Ovary (tissue), 9 donors: Measurements from ENCODE around the gene OR8K3. TPM values are rescaled to one million over a fixed set of nuclear protein-coding genes. Genes with fewer than 3 reads are reported as not detected.

Experiments used
- DNase-seq, 5 donors: peaks; one replicate each; pipeline ENCODE4 v3.0.0-alpha.2; 2019 to 2020
- H3K27ac ChIP-seq, 2 donors: fragments of 200-600 bp; one replicate each; pipeline versions ENCODE4 v1.5.1 to v1.8.0; 2019 to 2022
- H3K27me3 ChIP-seq: fragments of 200-600 bp; one replicate; pipeline ENCODE4 v1.8.0; 2022
- H3K36me3 ChIP-seq: fragments of 200-600 bp; sonication (generic); one replicate; pipeline ENCODE4 v1.5.1; 2019
- H3K4me1 ChIP-seq: one replicate; pipeline ENCODE4 v1.8.1; 2013; ENCODE audit warnings: mild to moderate bottlenecking, moderate library complexity; ENCODE audit not compliant: insufficient read depth
- H3K4me3 ChIP-seq: fragments of 200-600 bp; sonication (generic); one replicate; pipeline ENCODE4 v1.5.1; 2017
- H3K9me3 ChIP-seq, 2 donors: fragments of 200-600 bp in 1 of 2; sonication (generic) in 1 of 2; one replicate each; pipeline versions ENCODE4 v1.5.1 to v1.8.1; 2013 to 2019; ENCODE audit warnings: mild to moderate bottlenecking in 1 of 2, moderate library complexity in 1 of 2
- CTCF ChIP-seq, 3 donors: fragments of 450-650 bp in 2 of 3; fragments of 200-600 bp in 1 of 3; IDR thresholded peaks; one replicate each; pipeline versions ENCODE4 v1.5.1 to v1.8.0; 2016 to 2022; ENCODE audit warnings: antibody characterized with exemption in 3 of 3, mild to moderate bottlenecking in 1 of 3
- EP300 ChIP-seq: sonication (generic); formaldehyde crosslinking; IDR thresholded peaks from one replicate; pipeline ENCODE4 v1.6.1; 2017; ENCODE audit warnings: antibody characterized with exemption
- POLR2A ChIP-seq: fragments of 450-650 bp; IDR thresholded peaks from one replicate; pipeline ENCODE4 v1.6.1; 2017; ENCODE audit warnings: antibody characterized with exemption, mild to moderate bottlenecking, moderate library complexity
- WGBS, 3 donors: extraction: QIAGEN DNeasy Blood & Tissue Kit in 1 of 3; methylation state at CpG; one replicate each; pipeline versions ENCODE4 v1.1.5 to v1.1.7; 2013 to 2017; 5-methylcytosine and 5-hydroxymethylcytosine counted together
- intact Hi-C, 4 donors: fragments of 100-400 bp; cut with DNase I; formaldehyde crosslinking; loops; one replicate each; pipeline versions ENCODE4 v1.11.0 to v1.15.1; 2022 to 2023
- polyA plus RNA-seq, 2 donors: library from polyadenylated mRNA; stranded (reverse); fragments of 200-250 nt in 1 of 2; fragments of 350-450 nt in 1 of 2; fragmentation: Illumina TruSeq in 1 of 2; extraction: RNeasy Lipid Tissue Mini Kit (QIAGEN cat#74804) in 1 of 2; gene quantifications; one replicate each; pipeline ENCODE4 v1.2.3, GENCODE V29; 2013 to 2014
- total RNA-seq, 7 donors: library from RNA; depleted of rRNA in 2 of 7; stranded (reverse); fragments of >200 nt in 2 of 7; fragmentation: NEBNext Ultra II Directional in 3 of 7; extraction: Animal tissue kit (Norgen Biotek cat#: 25700) in 3 of 7; gene quantifications; one replicate each; pipeline versions ENCODE4 v1.1.0 to v1.2.4, GENCODE V29; 2016 to 2023
- donor health status: DM: no; HTN: no; CAD: no; lungs with moderate emphysema.
- donor health status: DM: no; HTN: no; CAD: no.
- donor health status: Bipolar disorder and iron deficiency.
- donor health status: DM: yes; HTN: yes; CAD: no.
- donor health status: DM: no; HTN: no; CAD: no.
- donor health status: DM: yes; HTN: yes; CAD: no.

Gene OR8K3
- total and polyA plus RNA-seq, 9 donors, result not detected

- DNase-seq, result no peak
- Histone ChIP-seq H3K9me3 (no peaks in the 10 kb centered on the region), H3K27me3 (no peaks in the 10 kb centered on the region), H3K36me3 (no peaks in the 10 kb centered on the region), H3K27ac (no peak overlapping the region), H3K4me1 (no peaks in the 10 kb centered on the region), H3K4me3 (no peak overlapping the region)
- TF ChIP-seq CTCF (IDR thresholded peaks at IDR 0.05) (no peak), POLR2A (no peak), EP300 (no peak)
- WGBS, 3 donors, result 76 to 90% (median 84%) methylated on average over 4 of the region's 4 CpGs
- intact Hi-C loops, result no loop called here
Observed at GRCh38 chr11:56296898-56297297, 18.0 kb upstream of the OR8K3 start.

- no peaks in the 10 kb centered on the region for H3K9me3 ChIP-seq
- H3K4me1 ChIP-seq, result no peaks in the 10 kb centered on the region
- no peaks in the 10 kb centered on the region for H3K36me3 ChIP-seq
- no peak overlapping the region for H3K4me3 ChIP-seq
- intact Hi-C loops, result no loop called here
- no peak overlapping the region for H3K27ac ChIP-seq
- H3K27me3 ChIP-seq, result no peaks in the 10 kb centered on the region
- TF ChIP-seq POLR2A, result no peak
- no peak for TF ChIP-seq CTCF (IDR thresholded peaks at IDR 0.05)
- TF ChIP-seq EP300, result no peak
- WGBS, 3 donors, result 83 to 92% (median 84%) methylated on average over 3 of the region's 3 CpGs
- no peak for DNase-seq
Observed at GRCh38 chr11:56307836-56308235, 7.1 kb upstream of the OR8K3 start.

- H3K9me3 ChIP-seq, result peaks cover 0 to 3% of the 10 kb centered on the region in 2 donors
- no peaks in the 10 kb centered on the region for H3K27me3 ChIP-seq
- no peaks in the 10 kb centered on the region for H3K4me1 ChIP-seq
- no peak overlapping the region for H3K27ac ChIP-seq
- H3K4me3 ChIP-seq, result no peak overlapping the region
- no peaks in the 10 kb centered on the region for H3K36me3 ChIP-seq
- WGBS, 3 donors, result 85 to 87% (median 86%) methylated on average over 16 to 34 of the region's 34 CpGs
- intact Hi-C loops, result no loop called here
- no peak for TF ChIP-seq POLR2A
- no peak for TF ChIP-seq EP300
- no peak for TF ChIP-seq CTCF (IDR thresholded peaks at IDR 0.05)
- DNase-seq, result no peak
Observed at GRCh38 chr11:56331861-56332491, 17.0 kb downstream of the OR8K3 start.

- Histone ChIP-seq H3K27ac (no peak overlapping the region), H3K9me3 (peaks cover 0 to 3% of the 10 kb centered on the region in 2 donors), H3K4me3 (no peak overlapping the region), H3K4me1 (no peaks in the 10 kb centered on the region), H3K36me3 (no peaks in the 10 kb centered on the region), H3K27me3 (no peaks in the 10 kb centered on the region)
- DNase-seq, result no peak
- TF ChIP-seq EP300 (no peak), CTCF (IDR thresholded peaks at IDR 0.05) (no peak), POLR2A (no peak)
- WGBS, 3 donors, result 60 to 67% (median 66%) methylated on average over 3 of the region's 3 CpGs
- intact Hi-C loops, result no loop called here
Observed at GRCh38 chr11:56333156-56333555, 18.2 kb downstream of the OR8K3 start.
